Measurements from ENCODE around the gene TBC1D22B.

- TF ChIP-seq HCFC1 (IDR thresholded peaks at IDR 0.05; ENCODE audit: low read depth, low read length), result no peak
- TF ChIP-seq ELK3 (CRISPR knock-in tag; IDR thresholded peaks at IDR 0.05), result no peak
- no peak for TF ChIP-seq CTCF (IDR thresholded peaks at IDR 0.05 in 2 of 3, conservative IDR thresholded peaks at IDR 0.05 in 1 of 3; ENCODE audit: insufficient read depth in 2 of 3, low read depth in 1 of 3, low read length in 3 of 3)
- no peak for TF ChIP-seq SRSF9 (IDR thresholded peaks at IDR 0.05; ENCODE audit: borderline replicate concordance, low read depth, low read length)
- TF ChIP-seq EP300 (IDR thresholded peaks at IDR 0.05; ENCODE audit: low read length), result no peak
- no peak for TF ChIP-seq TAF1 (IDR thresholded peaks at IDR 0.05; ENCODE audit: control insufficient read depth, extremely low read depth, insufficient read depth, low read length, severe bottlenecking)
- no peak for TF ChIP-seq TOE1 (IDR thresholded peaks at IDR 0.05; ENCODE audit: borderline replicate concordance)
- no peak for TF ChIP-seq TOE1 (CRISPR knock-in tag; IDR thresholded peaks at IDR 0.05; ENCODE audit: borderline replicate concordance, low read depth)
Measured at GRCh38 chr6:37236921-37237320, 20.7 kb upstream of the TBC1D22B start.
